Thoracic aorta (tissue), 2 donors: ENCODE measurements around the gene ITGA5. TPM values are rescaled to one million over a fixed set of nuclear protein-coding genes. Genes with fewer than 3 reads are reported as not detected.

Experiments
- ATAC-seq: fragments of 150-250 bp; one replicate; pipeline ENCODE4 v1.8.0; 2017; ENCODE audit warnings: low read depth; ENCODE audit not compliant: insufficient number of reproducible peaks, low FRiP score
- DNase-seq: peaks from one replicate; pipeline ENCODE4 v3.0.0-alpha.2; 2020; ENCODE audit warnings: low spot score
- H3K27ac ChIP-seq, 2 donors: fragments of 200-600 bp; sonication (generic); 1 replicate in 1 of 2; 2 replicates in 1 of 2; pipeline ENCODE4 v1.5.1; 2016; ENCODE audit warnings: mild to moderate bottlenecking in 2 of 2, moderate library complexity in 2 of 2
- H3K27me3 ChIP-seq: fragments of 200-600 bp; sonication (generic); replicated peaks from 2 replicates; pipeline ENCODE4 v1.6.0; 2016; ENCODE audit warnings: mild to moderate bottlenecking; ENCODE audit not compliant: insufficient read depth
- H3K36me3 ChIP-seq: fragments of 200-600 bp; sonication (generic); one replicate; pipeline ENCODE4 v1.5.1; 2016
- H3K4me1 ChIP-seq, 2 donors: fragments of 200-600 bp; sonication (generic); 1 replicate in 1 of 2; 2 replicates in 1 of 2; pipeline versions ENCODE4 v1.5.1 to v1.6.0; 2016; ENCODE audit warnings: low read depth in 2 of 2, mild to moderate bottlenecking in 1 of 2; ENCODE audit not compliant: control insufficient read depth in 1 of 2
- H3K4me3 ChIP-seq: fragments of 200-600 bp; sonication (generic); 2 replicates; pipeline ENCODE4 v1.5.1; 2016; ENCODE audit warnings: mild to moderate bottlenecking
- H3K9me3 ChIP-seq: fragments of 200-600 bp; sonication (generic); 2 replicates; pipeline ENCODE4 v1.5.1; 2016
- total RNA-seq, 2 donors: library from RNA; depleted of rRNA; stranded (reverse); fragments of >200 nt; gene quantifications; one replicate each; pipeline versions ENCODE4 v1.1.0 to v1.2.3, GENCODE V29; 2016
- TF ChIP-seq, protein P1 (sequence below): fragments of 200-600 bp; sonication (generic); IDR thresholded peaks from one replicate; pipeline ENCODE4 v1.5.1; 2019; ENCODE audit warnings: antibody characterized with exemption

Gene ITGA5
- total RNA-seq, 2 donors from 2014 or later: 752 to 847 TPM

DNA sequence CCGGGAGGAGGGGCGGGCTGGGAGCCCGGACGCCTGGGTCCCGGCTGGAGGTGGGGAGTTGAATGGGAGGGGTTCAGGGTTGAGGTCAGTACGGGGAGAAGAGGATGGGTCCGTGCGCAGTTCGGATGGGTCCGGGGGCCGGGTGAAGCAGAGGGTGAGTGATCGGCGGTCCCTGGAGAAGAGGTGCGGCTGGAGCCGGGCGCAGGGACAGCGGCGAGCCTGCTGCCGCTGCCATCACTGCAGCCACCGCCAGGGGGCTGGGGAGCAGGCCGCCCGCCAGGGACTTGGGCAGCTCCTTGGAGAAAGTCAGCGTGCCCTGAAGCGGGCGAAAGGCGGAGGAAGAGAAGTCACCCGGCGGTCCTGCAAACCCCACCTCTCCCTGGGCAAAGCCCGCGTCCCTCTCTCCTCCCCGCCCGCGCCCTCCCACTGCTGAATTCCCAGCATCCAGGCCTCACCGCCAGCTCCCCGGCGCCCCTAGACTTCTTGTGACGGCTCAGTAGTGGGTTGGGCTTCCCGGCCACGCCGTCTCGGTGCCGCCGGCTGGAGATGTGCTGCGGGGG lies 48.8 kb downstream of the ITGA5 start:
- Histone ChIP-seq H3K4me1 (peaks cover 10 to 45% of the 10 kb centered on the region in 2 donors), H3K9me3 (no peaks in the 10 kb centered on the region), H3K27me3 (no peaks in the 10 kb centered on the region), H3K36me3 (peaks cover 4% of the 10 kb centered on the region), H3K27ac (peak overlapping the region; percentile 31 to 38), H3K4me3 (peak overlapping the region; percentile 76)
- TF ChIP-seq, protein P1, sequence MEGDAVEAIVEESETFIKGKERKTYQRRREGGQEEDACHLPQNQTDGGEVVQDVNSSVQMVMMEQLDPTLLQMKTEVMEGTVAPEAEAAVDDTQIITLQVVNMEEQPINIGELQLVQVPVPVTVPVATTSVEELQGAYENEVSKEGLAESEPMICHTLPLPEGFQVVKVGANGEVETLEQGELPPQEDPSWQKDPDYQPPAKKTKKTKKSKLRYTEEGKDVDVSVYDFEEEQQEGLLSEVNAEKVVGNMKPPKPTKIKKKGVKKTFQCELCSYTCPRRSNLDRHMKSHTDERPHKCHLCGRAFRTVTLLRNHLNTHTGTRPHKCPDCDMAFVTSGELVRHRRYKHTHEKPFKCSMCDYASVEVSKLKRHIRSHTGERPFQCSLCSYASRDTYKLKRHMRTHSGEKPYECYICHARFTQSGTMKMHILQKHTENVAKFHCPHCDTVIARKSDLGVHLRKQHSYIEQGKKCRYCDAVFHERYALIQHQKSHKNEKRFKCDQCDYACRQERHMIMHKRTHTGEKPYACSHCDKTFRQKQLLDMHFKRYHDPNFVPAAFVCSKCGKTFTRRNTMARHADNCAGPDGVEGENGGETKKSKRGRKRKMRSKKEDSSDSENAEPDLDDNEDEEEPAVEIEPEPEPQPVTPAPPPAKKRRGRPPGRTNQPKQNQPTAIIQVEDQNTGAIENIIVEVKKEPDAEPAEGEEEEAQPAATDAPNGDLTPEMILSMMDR: peak; percentile 98
- peak; percentile 66 for ATAC-seq
- DNase-seq: peak; percentile 57

DNA sequence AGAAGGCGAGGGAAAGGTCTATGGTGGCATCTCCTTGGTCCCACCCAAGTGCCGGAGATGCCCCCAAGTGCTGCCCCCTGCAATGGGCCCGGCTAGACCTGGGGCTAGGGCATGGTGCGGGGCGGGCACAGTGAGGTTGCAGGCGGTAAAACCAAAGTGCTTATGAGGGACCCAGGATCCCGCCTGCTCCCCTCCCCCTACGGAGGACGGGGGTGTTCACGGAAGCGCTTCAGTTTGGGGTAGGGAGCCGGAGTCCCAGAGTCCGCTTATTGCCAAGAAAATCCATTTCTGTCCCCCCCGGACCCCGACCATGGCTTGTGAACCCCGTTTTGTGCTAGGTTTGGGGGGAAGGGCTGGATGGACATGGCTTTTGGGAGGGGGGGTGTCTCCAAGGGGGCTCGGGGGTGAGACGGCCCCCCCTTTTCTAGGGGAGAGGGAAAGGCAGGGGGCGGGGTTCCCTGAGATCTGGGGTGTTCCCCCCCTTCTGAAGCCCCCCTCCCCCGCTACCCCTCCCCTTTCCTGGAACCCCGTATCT lies 49.4 kb downstream of the ITGA5 start:
- ATAC-seq: no peak
- TF ChIP-seq, protein P1: no peak
- H3K9me3 ChIP-seq: no peaks in the 10 kb centered on the region
- DNase-seq: no peak
- no peak overlapping the region for H3K27ac ChIP-seq
- peaks cover 10 to 40% of the 10 kb centered on the region in 2 donors for H3K4me1 ChIP-seq
- H3K4me3 ChIP-seq: peak overlapping the region; percentile 76
- peaks cover 4% of the 10 kb centered on the region for H3K36me3 ChIP-seq
- no peaks in the 10 kb centered on the region for H3K27me3 ChIP-seq

DNA sequence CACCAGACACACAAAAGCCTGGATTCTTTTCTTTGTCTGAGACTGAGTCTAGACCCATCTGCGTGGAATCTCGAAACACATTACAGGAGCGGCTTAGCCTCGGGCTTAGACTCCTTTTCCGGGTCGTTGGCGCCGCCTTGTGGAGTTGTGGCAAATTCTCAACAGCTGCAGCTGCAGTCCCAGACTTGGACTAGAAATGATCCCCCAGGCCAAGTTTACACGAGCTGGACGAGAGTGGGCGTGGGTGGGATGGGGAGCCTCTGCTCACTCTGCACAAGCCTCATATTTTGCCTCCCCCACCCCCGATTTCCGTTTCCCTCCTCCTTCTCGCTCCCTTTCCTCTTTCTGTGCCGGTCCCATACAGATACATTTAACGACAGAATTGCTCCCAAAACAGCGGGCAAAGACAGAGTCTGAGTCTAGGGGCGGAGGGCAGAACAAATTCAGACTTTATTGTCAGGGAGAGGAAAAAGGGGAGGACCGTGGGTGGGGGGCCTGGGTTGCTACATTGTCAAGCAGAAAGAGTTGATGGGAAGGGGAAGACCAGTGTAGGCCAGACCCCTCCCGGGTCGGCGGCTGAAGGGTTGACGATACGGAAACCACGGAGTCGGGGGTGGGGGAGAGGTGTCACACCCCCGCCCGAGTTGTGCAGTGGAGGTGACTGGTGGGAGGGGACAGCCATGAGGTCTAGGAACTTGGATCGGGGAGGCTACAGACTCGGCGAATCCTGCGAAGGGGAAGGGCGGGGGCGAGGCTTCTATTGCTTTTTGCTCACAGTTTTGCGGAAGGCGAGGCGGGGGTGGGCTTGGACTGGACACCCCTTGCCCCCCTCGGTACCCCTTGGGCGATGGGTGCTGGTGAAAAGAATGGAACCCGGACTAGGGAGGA lies 50.1 kb downstream of the ITGA5 start:
- DNase-seq (peak; percentile 73), ATAC-seq (peak; percentile 70)
- Histone ChIP-seq H3K27ac (no peak overlapping the region), H3K4me1 (peaks cover 10 to 34% of the 10 kb centered on the region in 2 donors), H3K27me3 (no peaks in the 10 kb centered on the region), H3K36me3 (peaks cover 3% of the 10 kb centered on the region), H3K9me3 (no peaks in the 10 kb centered on the region), H3K4me3 (peak overlapping the region; percentile 76)
- TF ChIP-seq, protein P1: peak; percentile 82

DNA sequence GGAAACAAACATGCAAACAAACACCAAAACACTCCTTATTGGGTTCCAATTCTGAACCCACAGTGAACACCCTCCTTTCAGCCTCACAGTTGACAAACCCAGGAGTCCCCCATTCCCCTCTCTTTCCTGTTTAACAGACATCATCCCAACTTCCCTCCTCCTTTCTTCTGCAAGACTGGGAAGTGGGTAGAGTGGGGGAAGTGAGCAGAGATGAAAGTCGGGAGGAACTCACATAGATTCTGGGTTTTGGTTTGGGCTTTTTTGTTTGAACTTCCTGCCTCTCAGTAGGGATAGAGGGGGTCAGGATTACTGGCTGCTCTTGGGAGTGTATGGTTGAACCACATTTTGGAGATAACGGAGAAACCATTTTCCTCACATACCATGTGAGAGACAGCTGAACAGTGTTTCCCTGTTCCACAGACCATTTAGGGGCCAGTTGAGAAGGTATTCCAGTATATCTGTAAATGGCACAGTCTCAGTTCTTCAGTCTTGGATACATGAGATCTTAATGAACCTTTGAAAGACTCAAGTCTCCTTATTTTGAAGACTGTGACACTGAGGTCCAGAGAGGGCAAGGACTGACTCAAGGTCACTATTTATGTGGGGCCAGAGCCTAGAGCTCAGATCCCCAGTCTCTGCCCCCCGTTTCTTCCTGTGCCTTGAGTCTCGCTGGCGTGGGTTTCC lies 50.9 kb downstream of the ITGA5 start:
- Histone ChIP-seq H3K27ac (no peak overlapping the region), H3K36me3 (no peaks in the 10 kb centered on the region), H3K9me3 (no peaks in the 10 kb centered on the region), H3K4me3 (peak overlapping the region; percentile 76), H3K27me3 (no peaks in the 10 kb centered on the region), H3K4me1 (peaks cover 10 to 34% of the 10 kb centered on the region in 2 donors)
- ATAC-seq: no peak
- no peak for DNase-seq
- TF ChIP-seq, protein P1: no peak

DNA sequence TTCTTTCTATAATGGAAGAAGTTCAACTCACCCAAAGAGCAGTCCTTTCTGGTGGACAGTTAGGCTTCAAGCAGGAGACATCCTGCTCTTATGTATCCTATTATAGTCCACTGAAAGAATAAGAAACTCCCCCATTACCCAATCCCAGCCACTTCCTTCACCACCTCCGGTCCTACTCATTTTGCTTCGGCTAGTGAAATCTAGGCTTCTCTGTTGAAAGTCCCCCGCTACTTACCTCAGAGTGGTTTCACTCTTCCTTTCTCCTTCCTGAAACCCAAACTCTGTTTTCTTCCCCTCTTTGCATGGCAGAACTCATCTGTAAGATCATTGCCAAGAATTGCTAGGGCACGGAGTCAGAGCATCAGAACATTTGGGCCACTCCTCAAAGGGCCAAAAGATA lies 54.7 kb downstream of the ITGA5 start, which contains the start of gene GPR84:
Gene GPR84 (minus strand): TSS at position 74 of the 400 bp plus-strand sequence. CDS start 635 bp downstream, outside the sequence.
- no peaks in the 10 kb centered on the region for H3K36me3 ChIP-seq
- DNase-seq (no peak), ATAC-seq (no peak)
- no peak within 1 kb of the TSS for H3K27ac ChIP-seq
- TF ChIP-seq, protein P1: no peak
- H3K9me3 ChIP-seq: no peaks in the 10 kb centered on the region
- H3K27me3 ChIP-seq: no peaks in the 10 kb centered on the region
- H3K4me3 ChIP-seq: peak within 1 kb of the TSS; percentile 11
- peaks cover 5 to 7% of the 10 kb centered on the region in 2 donors for H3K4me1 ChIP-seq
